Measurements from ENCODE around the gene TBCE. TPM values are rescaled to one million over a fixed set of nuclear protein-coding genes. Genes with fewer than 3 reads are reported as not detected.

The TBCE gene
- polyA plus RNA-seq, 3 donors = 15.4 to 19.4 (median 17.6) TPM

DNA sequence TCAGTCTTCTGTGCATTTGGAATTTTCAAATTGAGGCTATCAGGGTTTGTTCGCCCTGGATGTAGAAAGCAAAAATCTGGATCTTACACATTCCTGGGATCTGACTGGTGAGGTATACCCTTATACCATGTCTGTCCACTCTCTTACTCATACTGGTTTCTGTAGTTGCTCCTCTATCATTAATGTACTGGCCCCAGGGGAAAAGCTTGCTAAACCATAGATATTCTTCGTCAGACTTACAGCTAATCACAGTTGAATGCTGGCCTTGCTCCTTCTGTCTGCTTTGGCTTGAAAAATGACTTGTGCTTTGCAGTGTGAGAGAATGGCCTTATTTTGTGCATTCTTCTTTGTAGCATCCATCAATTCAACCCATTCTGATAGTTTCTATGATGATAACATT, 30.5 kb downstream of the TBCE start:
- Histone ChIP-seq H3K36me3 (replicated peaks in 1 of 2; ENCODE audit: control insufficient read depth in 1 of 2, insufficient read depth in 2 of 2, low read length in 2 of 2) (peaks cover 4 to 10% of the 10 kb centered on the region in 2 donors), H4K20me1 (ENCODE audit: insufficient read depth, low read length) (peaks cover 14% of the 10 kb centered on the region), H3K9me3 (replicated peaks in 1 of 2; ENCODE audit: control insufficient read depth in 1 of 2, insufficient read depth in 1 of 2, low read length in 2 of 2) (no peaks in the 10 kb centered on the region), H3K4me1 (ENCODE audit: control insufficient read depth in 1 of 2, insufficient read depth in 2 of 2, low read length in 2 of 2) (no peaks in the 10 kb centered on the region), H3K9ac (ENCODE audit: insufficient read depth, low read length, poor library complexity, severe bottlenecking) (no peak overlapping the region), H3K27me3 (ENCODE audit: control insufficient read depth in 2 of 2, insufficient read depth in 2 of 2, low read length in 2 of 2) (no peaks in the 10 kb centered on the region), H3K27ac (ENCODE audit: low read depth in 1 of 2, low read length in 2 of 2) (no peak overlapping the region), H2AFZ (ENCODE audit: insufficient read depth, low read depth, low read length, poor library complexity, severe bottlenecking) (no peak overlapping the region), H3K4me2 (replicated peaks; ENCODE audit: extremely low read depth, low read length, poor library complexity, severe bottlenecking) (no peak overlapping the region), H3K4me3 (replicated peaks in 1 of 3; ENCODE audit: low read depth in 2 of 3, low read length in 3 of 3) (no peak overlapping the region), H3K79me2 (ENCODE audit: insufficient read depth, low read length) (peaks cover 50% of the 10 kb centered on the region)
- no peak overlapping the region for H3K4me3 Mint-ChIP-seq
- no CpG with 5 or more reads among the region's 2 CpGs for WGBS (ENCODE audit: insufficient coverage)
- peaks cover 1% of the 10 kb centered on the region for H3K4me1 Mint-ChIP-seq
- H3K36me3 Mint-ChIP-seq = peaks cover 10 to 18% of the 10 kb centered on the region in 2 donors
- H3K9me3 Mint-ChIP-seq = peaks cover 0 to 3% (median 0%) of the 10 kb centered on the region in 7 donors
- no peak for TF ChIP-seq CTCF (IDR thresholded peaks at IDR 0.05)
- no peaks in the 10 kb centered on the region for H3K27me3 Mint-ChIP-seq (ENCODE audit: low read depth in 3 of 3)
- intact Hi-C loops (cut with micrococcal nuclease) = no loop called here
- H3K27ac Mint-ChIP-seq = peak overlapping the region in 1 of 7 donors; percentile 31
- DNase-seq = no peak

DNA sequence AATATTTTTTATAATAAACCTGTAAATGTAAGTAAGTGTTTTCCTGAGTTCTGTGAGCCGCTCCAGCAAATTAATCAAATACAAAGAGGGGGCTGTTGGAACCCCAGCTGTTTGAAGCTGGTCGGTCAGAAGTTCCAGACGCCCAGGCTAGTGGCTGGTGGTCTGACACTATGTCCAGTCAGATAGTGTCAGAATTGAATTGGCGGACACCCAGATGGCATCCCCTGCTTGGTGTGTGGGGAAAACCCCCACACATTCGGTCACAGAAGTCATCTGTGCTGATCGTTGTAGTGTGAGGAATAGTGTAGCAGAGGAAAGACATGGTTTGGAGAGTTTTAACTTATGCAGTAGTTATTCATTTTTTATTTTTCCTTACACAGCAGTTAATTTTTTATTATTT, 32.4 kb downstream of the TBCE start:
- peaks cover 1% of the 10 kb centered on the region for H3K4me1 Mint-ChIP-seq
- H3K27me3 Mint-ChIP-seq (ENCODE audit: low read depth in 3 of 3) = no peaks in the 10 kb centered on the region
- intact Hi-C loops (cut with micrococcal nuclease) = no loop called here
- H3K4me3 Mint-ChIP-seq = no peak overlapping the region
- Histone ChIP-seq H3K36me3 (replicated peaks in 1 of 2; ENCODE audit: control insufficient read depth in 1 of 2, insufficient read depth in 2 of 2, low read length in 2 of 2) (peaks cover 8 to 20% of the 10 kb centered on the region in 2 donors), H3K79me2 (ENCODE audit: insufficient read depth, low read length) (peaks cover 47% of the 10 kb centered on the region), H3K4me3 (replicated peaks in 1 of 3; ENCODE audit: low read depth in 2 of 3, low read length in 3 of 3) (no peak overlapping the region), H2AFZ (ENCODE audit: insufficient read depth, low read depth, low read length, poor library complexity, severe bottlenecking) (no peak overlapping the region), H3K27me3 (ENCODE audit: control insufficient read depth in 2 of 2, insufficient read depth in 2 of 2, low read length in 2 of 2) (no peaks in the 10 kb centered on the region), H4K20me1 (ENCODE audit: insufficient read depth, low read length) (peaks cover 11% of the 10 kb centered on the region), H3K9ac (ENCODE audit: insufficient read depth, low read length, poor library complexity, severe bottlenecking) (no peak overlapping the region), H3K9me3 (replicated peaks in 1 of 2; ENCODE audit: control insufficient read depth in 1 of 2, insufficient read depth in 1 of 2, low read length in 2 of 2) (no peaks in the 10 kb centered on the region), H3K4me2 (replicated peaks; ENCODE audit: extremely low read depth, low read length, poor library complexity, severe bottlenecking) (no peak overlapping the region), H3K4me1 (ENCODE audit: control insufficient read depth in 1 of 2, insufficient read depth in 2 of 2, low read length in 2 of 2) (no peaks in the 10 kb centered on the region), H3K27ac (ENCODE audit: low read depth in 1 of 2, low read length in 2 of 2) (no peak overlapping the region)
- no peak for DNase-seq
- 100% methylated on average over 3 of the region's 6 CpGs for WGBS (ENCODE audit: insufficient coverage)
- peaks cover 17 to 32% of the 10 kb centered on the region in 2 donors for H3K36me3 Mint-ChIP-seq
- peaks cover 0 to 3% (median 0%) of the 10 kb centered on the region in 7 donors for H3K9me3 Mint-ChIP-seq
- H3K27ac Mint-ChIP-seq = peak overlapping the region in 1 of 7 donors; percentile 8
- no peak for TF ChIP-seq CTCF (IDR thresholded peaks at IDR 0.05)

Measured in CD14-positive monocyte (primary cell).